HUES48 (cell line): Measurements from ENCODE around the gene PYCR2.

Source experiments
- H3K27ac ChIP-seq: one replicate; pipeline ENCODE4 v1.7.0; 2013; ENCODE audit warnings: low read depth, low read length, inconsistent platforms
- H3K27me3 ChIP-seq: 2 replicates; pipeline ENCODE4 v1.6.1; 2013; ENCODE audit warnings: mild to moderate bottlenecking, low read length; ENCODE audit not compliant: control insufficient read depth, insufficient read depth
- H3K36me3 ChIP-seq: 2 replicates; pipeline ENCODE4 v1.6.1; 2013; ENCODE audit warnings: low read length; ENCODE audit not compliant: control insufficient read depth, insufficient read depth
- H3K4me1 ChIP-seq: 2 replicates; pipeline ENCODE4 v1.6.1; 2013; ENCODE audit warnings: mild to moderate bottlenecking, low read length; ENCODE audit not compliant: control insufficient read depth, insufficient read depth
- H3K4me3 ChIP-seq: 2 replicates; pipeline ENCODE4 v1.5.1; 2013; ENCODE audit warnings: mild to moderate bottlenecking, low read depth, low read length
- H3K9ac ChIP-seq: 2 replicates; pipeline ENCODE4 v1.6.1; 2013; ENCODE audit warnings: mild to moderate bottlenecking, low read depth, low read length, moderate library complexity
- H3K9me3 ChIP-seq: 2 replicates; pipeline ENCODE4 v1.6.1; 2013; ENCODE audit warnings: low read length; ENCODE audit not compliant: control insufficient read depth, insufficient read depth

Gene PYCR2

DNA sequence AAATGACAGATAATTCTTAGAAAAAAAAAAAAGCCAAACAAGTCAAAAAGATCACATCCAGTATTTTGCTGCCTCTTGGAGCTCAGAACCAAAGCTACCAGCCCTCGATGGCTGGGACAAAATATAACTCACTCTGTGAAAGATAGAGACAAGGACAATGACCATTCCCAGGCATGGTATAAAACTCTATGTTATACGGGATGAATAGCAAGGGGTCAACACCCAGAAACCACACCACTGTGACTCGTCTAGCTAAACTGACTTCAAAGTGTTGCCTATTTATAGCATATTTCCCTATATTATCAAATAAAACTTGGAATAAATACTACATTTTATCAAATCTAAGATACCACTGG lies 52.0 kb downstream of the PYCR2 start:
- Histone ChIP-seq H3K9me3 (no peaks in the 10 kb centered on the region), H3K9ac (no peak overlapping the region), H3K36me3 (peaks cover 81% of the 10 kb centered on the region), H3K27ac (no peak overlapping the region), H3K27me3 (no peaks in the 10 kb centered on the region), H3K4me1 (no peaks in the 10 kb centered on the region), H3K4me3 (no peak overlapping the region)

DNA sequence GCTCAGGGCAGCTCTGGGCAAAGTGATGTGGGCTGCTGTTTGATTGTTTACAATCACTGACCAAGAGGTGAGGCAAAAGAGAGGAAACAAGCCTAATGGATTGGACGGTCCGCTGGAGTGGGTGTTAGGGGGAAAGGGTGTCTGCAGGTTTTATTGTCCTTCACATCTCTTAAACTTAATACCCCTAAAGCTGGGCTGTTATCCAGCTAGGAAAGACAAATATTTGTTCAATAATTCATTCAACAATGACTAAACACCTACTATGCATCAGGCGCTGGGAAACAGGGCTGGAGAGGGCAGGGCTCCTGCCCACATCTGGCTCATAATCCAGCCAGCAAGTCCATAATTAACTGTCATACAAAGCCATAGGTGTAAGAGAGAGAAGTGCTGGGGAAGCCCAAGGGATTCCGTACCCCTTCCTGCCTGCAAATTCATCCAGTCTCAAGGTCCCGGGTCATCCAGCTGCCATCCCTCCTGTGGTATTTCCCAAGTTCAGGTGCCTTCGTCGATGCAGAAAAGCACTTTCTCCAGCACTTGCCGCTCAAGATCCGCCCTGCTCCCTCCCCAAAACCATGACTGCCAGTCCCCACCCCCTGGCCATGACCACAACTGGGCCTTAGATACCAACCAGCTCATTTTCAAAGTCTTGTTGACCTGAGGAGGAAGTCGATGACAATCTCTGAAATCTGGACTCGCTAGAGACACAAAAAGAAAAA lies 52.5 kb downstream of the PYCR2 start:
- Histone ChIP-seq H3K4me1 (no peaks in the 10 kb centered on the region), H3K9ac (no peak overlapping the region), H3K9me3 (no peaks in the 10 kb centered on the region), H3K27me3 (no peaks in the 10 kb centered on the region), H3K36me3 (peaks cover 82% of the 10 kb centered on the region), H3K27ac (peak overlapping the region; percentile 20), H3K4me3 (no peak overlapping the region)

DNA sequence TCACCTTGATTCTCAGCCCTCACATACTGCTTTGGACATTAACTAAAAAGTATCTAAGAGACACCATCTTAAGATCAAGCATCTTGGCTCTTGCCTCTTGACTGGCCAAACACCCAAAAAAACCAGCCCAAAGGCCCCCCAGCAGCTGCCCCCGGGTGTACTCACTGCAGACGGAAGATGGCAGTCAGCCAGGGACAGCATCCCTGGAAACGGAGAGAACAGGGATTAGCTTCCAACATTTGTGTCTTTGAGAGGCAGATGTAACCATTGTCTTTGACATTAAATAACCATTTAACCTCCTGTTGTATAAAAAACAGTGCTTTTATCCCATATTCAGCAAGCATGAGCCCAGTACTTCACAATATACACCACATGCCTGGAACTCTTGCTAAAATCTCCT lies 53.1 kb downstream of the PYCR2 start:
- Histone ChIP-seq H3K36me3 (peaks cover 85% of the 10 kb centered on the region), H3K4me3 (no peak overlapping the region), H3K9ac (no peak overlapping the region), H3K4me1 (no peaks in the 10 kb centered on the region), H3K27me3 (no peaks in the 10 kb centered on the region), H3K27ac (peak overlapping the region; percentile 20), H3K9me3 (no peaks in the 10 kb centered on the region)
